Nephron (organoid): Measurements from ENCODE around the gene BRMS1.
"Not testable (repeated sequence)": the region's sequence is repeated elsewhere in the genome, so short reads cannot be mapped to it uniquely, and the experiment has no call there.

ENCODE experiments used
- H3K27ac Mint-ChIP-seq, 3 experiments: 2 replicates each; pipeline ENCODE4 v1.8.0; 2020; ENCODE audit warnings: mixed read lengths in 3 of 3, mild to moderate bottlenecking in 2 of 3, moderate library complexity in 1 of 3
- H3K27me3 Mint-ChIP-seq: 2 replicates; pipeline ENCODE4 v1.8.0; 2021; ENCODE audit warnings: low read depth, mild to moderate bottlenecking, moderate library complexity, mixed read lengths
- H3K36me3 Mint-ChIP-seq: 2 replicates; pipeline ENCODE4 v1.8.0; 2020; ENCODE audit warnings: low read depth, mixed read lengths
- H3K4me1 Mint-ChIP-seq: 2 replicates; pipeline ENCODE4 v1.8.0; 2020; ENCODE audit warnings: mixed read lengths
- H3K4me3 Mint-ChIP-seq, 3 experiments: 2 replicates each; pipeline ENCODE4 v1.8.0; 2020; ENCODE audit warnings: mild to moderate bottlenecking in 3 of 3, mixed read lengths in 3 of 3, moderate library complexity in 2 of 3
- H3K9me3 Mint-ChIP-seq: 2 replicates; pipeline ENCODE4 v1.8.0; 2020; ENCODE audit warnings: mixed read lengths
- TF ChIP-seq, protein P1 (sequence below), 3 experiments: fragments of 200-600 bp; sonication (generic); IDR thresholded peaks; one replicate each; pipeline ENCODE4 v1.5.0; 2021; ENCODE audit warnings: antibody characterized with exemption in 3 of 3; ENCODE audit not compliant: unreplicated experiment in 3 of 3

The BRMS1 gene

DNA sequence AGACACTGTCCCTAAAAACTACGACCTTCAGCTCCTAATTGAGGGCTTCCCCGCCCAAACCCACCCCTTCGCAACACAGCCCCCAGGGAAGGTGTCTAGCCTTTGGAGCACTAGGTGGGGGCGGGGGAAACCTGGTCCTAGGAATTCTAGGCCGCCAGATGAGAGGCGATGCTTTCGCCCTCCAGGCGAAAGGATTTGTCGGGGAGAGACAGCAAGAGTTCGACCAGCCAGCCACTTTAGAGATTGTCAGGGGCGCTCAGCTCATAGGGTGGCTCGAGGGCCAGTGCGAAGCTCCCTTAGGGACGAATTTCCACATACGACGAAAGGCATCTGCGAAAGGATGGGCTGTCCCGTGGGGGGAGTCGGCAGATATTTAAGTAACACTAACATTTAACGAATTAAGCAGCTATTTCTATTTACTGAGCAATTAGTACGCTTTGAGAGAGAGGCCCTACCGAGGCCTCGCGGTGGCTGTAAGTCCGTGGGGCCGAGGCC is 33.4 kb downstream of the BRMS1 start:
- peaks cover 16% of the 10 kb centered on the region for H3K27me3 Mint-ChIP-seq
- H3K27ac Mint-ChIP-seq, result peak overlapping the region; percentile 94 to 98 (median 95)
- TF ChIP-seq, protein P1, sequence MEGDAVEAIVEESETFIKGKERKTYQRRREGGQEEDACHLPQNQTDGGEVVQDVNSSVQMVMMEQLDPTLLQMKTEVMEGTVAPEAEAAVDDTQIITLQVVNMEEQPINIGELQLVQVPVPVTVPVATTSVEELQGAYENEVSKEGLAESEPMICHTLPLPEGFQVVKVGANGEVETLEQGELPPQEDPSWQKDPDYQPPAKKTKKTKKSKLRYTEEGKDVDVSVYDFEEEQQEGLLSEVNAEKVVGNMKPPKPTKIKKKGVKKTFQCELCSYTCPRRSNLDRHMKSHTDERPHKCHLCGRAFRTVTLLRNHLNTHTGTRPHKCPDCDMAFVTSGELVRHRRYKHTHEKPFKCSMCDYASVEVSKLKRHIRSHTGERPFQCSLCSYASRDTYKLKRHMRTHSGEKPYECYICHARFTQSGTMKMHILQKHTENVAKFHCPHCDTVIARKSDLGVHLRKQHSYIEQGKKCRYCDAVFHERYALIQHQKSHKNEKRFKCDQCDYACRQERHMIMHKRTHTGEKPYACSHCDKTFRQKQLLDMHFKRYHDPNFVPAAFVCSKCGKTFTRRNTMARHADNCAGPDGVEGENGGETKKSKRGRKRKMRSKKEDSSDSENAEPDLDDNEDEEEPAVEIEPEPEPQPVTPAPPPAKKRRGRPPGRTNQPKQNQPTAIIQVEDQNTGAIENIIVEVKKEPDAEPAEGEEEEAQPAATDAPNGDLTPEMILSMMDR (IDR thresholded peaks at IDR 0.05; ENCODE audit: unreplicated experiment in 3 of 3), result peak in 2 of 3 experiments; percentile 91 to 98
- H3K9me3 Mint-ChIP-seq, result no peaks in the 10 kb centered on the region
- H3K36me3 Mint-ChIP-seq, result peaks cover 4% of the 10 kb centered on the region
- peak overlapping the region; percentile 89 to 91 (median 91) for H3K4me3 Mint-ChIP-seq
- peaks cover 15% of the 10 kb centered on the region for H3K4me1 Mint-ChIP-seq

DNA sequence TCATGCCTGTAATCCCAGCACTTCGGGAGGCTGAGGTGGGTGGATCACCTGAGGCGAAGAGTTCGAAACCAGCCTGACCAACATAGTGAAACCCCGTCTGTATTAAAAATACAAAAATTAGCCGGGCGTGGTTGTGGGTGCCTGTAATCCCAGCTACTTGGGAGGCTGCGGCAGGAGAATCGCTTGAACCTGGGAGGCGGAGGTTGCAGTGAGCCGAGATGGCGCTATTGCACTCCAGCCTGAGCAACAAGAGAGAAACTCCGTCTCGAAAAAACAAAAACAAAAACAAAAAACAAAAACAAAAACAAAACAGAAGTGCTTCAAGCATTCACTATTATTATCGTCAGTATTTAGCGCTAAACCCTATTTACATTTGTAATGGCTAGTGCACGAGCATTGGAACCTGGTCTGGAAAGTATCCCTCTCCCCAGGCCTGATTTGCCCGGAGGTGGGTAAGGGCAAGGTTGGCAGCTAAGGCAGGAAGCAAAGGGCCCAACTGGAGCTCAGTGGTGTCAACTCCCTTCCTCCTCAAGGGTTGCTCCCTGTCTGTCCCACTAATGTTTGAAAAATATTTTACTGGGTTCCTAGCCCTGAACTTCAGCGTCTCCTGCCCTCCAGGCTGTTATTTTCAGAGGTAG is 34.0 kb downstream of the BRMS1 start:
- not testable (repeated sequence) for H3K36me3 Mint-ChIP-seq, H3K9me3 Mint-ChIP-seq, H3K27ac Mint-ChIP-seq
- peak overlapping the region in 1 of 3 experiments; percentile 91 for H3K4me3 Mint-ChIP-seq
- peaks cover 14% of the 10 kb centered on the region for H3K4me1 Mint-ChIP-seq
- H3K27me3 Mint-ChIP-seq, result peaks cover 16% of the 10 kb centered on the region

GRCh38 chr11:66310324-66310723 is 34.6 kb downstream of the BRMS1 start:
- peaks cover 2% of the 10 kb centered on the region for H3K36me3 Mint-ChIP-seq
- H3K27me3 Mint-ChIP-seq, result peaks cover 16% of the 10 kb centered on the region
- peaks cover 8% of the 10 kb centered on the region for H3K4me1 Mint-ChIP-seq
- peak overlapping the region in 1 of 3 experiments; percentile 91 for H3K4me3 Mint-ChIP-seq
- TF ChIP-seq, protein P1 (IDR thresholded peaks at IDR 0.05; ENCODE audit: unreplicated experiment in 3 of 3), result no peak
- H3K27ac Mint-ChIP-seq, result no peak overlapping the region
- H3K9me3 Mint-ChIP-seq, result no peaks in the 10 kb centered on the region

GRCh38 chr11:66309475-66309874 is 35.4 kb downstream of the BRMS1 start:
- peaks cover 16% of the 10 kb centered on the region for H3K27me3 Mint-ChIP-seq
- H3K27ac Mint-ChIP-seq, result no peak overlapping the region
- H3K4me1 Mint-ChIP-seq, result peaks cover 5% of the 10 kb centered on the region
- H3K9me3 Mint-ChIP-seq, result no peaks in the 10 kb centered on the region
- TF ChIP-seq, protein P1 (IDR thresholded peaks at IDR 0.05; ENCODE audit: unreplicated experiment in 3 of 3), result no peak
- H3K4me3 Mint-ChIP-seq, result no peak overlapping the region
- no peaks in the 10 kb centered on the region for H3K36me3 Mint-ChIP-seq

GRCh38 chr11:66302656-66303055 is 42.2 kb downstream of the BRMS1 start:
- H3K4me1 Mint-ChIP-seq, result no peaks in the 10 kb centered on the region
- TF ChIP-seq, protein P1 (IDR thresholded peaks at IDR 0.05; ENCODE audit: unreplicated experiment in 3 of 3), result no peak
- no peaks in the 10 kb centered on the region for H3K9me3 Mint-ChIP-seq
- no peak overlapping the region for H3K4me3 Mint-ChIP-seq
- peaks cover 11% of the 10 kb centered on the region for H3K27me3 Mint-ChIP-seq
- H3K27ac Mint-ChIP-seq, result no peak overlapping the region
- H3K36me3 Mint-ChIP-seq, result no peaks in the 10 kb centered on the region

GRCh38 chr11:66299186-66299585 is 45.7 kb downstream of the BRMS1 start:
- H3K4me1 Mint-ChIP-seq, result no peaks in the 10 kb centered on the region
- no peaks in the 10 kb centered on the region for H3K36me3 Mint-ChIP-seq
- H3K27me3 Mint-ChIP-seq, result peaks cover 34% of the 10 kb centered on the region
- H3K27ac Mint-ChIP-seq, result no peak overlapping the region
- H3K9me3 Mint-ChIP-seq, result no peaks in the 10 kb centered on the region
- H3K4me3 Mint-ChIP-seq, result no peak overlapping the region
- TF ChIP-seq, protein P1 (IDR thresholded peaks at IDR 0.05; ENCODE audit: unreplicated experiment in 3 of 3), result no peak
